ENCODE data around the gene C13orf46. TPM values are rescaled to one million over a fixed set of nuclear protein-coding genes. Genes with fewer than 3 reads are reported as not detected.

The C13orf46 gene
- total RNA-seq, 1 donor from 2014 or later: under 0.01 TPM

- no peak overlapping the region for H3K4me3 ChIP-seq (ENCODE audit: low read length in 3 of 3)
- peaks cover 4 to 12% (median 11%) of the 10 kb centered on the region in 3 donors for H3K4me1 ChIP-seq (ENCODE audit: control insufficient read depth in 3 of 3, insufficient read depth in 3 of 3, low read length in 3 of 3)
- peaks cover 12 to 26% (median 15%) of the 10 kb centered on the region in 3 donors for H3K36me3 ChIP-seq (ENCODE audit: control insufficient read depth in 3 of 3, insufficient read depth in 3 of 3, low read length in 3 of 3)
- H3K27me3 ChIP-seq (ENCODE audit: control insufficient read depth in 3 of 3, insufficient read depth in 3 of 3, low read length in 3 of 3): no peaks in the 10 kb centered on the region
- H3K9ac ChIP-seq (ENCODE audit: low read depth in 1 of 3, low read length in 3 of 3): no peak overlapping the region
- H3K27ac ChIP-seq (ENCODE audit: low read depth, low read length): no peak overlapping the region
- no peaks in the 10 kb centered on the region for H3K9me3 ChIP-seq (ENCODE audit: control insufficient read depth in 3 of 3, low read length in 3 of 3)
Measured at GRCh38 chr13:114001331-114002008, 27.6 kb upstream of the C13orf46 start.

- Histone ChIP-seq H3K27ac (ENCODE audit: low read depth, low read length) (no peak overlapping the region), H3K36me3 (ENCODE audit: control insufficient read depth in 3 of 3, insufficient read depth in 3 of 3, low read length in 3 of 3) (peaks cover 16 to 31% (median 20%) of the 10 kb centered on the region in 3 donors), H3K9me3 (ENCODE audit: control insufficient read depth in 3 of 3, low read length in 3 of 3) (no peaks in the 10 kb centered on the region), H3K9ac (ENCODE audit: low read depth in 1 of 3, low read length in 3 of 3) (no peak overlapping the region), H3K4me1 (ENCODE audit: control insufficient read depth in 3 of 3, insufficient read depth in 3 of 3, low read length in 3 of 3) (peaks cover 4 to 12% (median 11%) of the 10 kb centered on the region in 3 donors), H3K4me3 (ENCODE audit: low read length in 3 of 3) (no peak overlapping the region), H3K27me3 (ENCODE audit: control insufficient read depth in 3 of 3, insufficient read depth in 3 of 3, low read length in 3 of 3) (no peaks in the 10 kb centered on the region)
Measured at GRCh38 chr13:114000151-114001040, 26.5 kb upstream of the C13orf46 start.

GRCh38 chr13:113999618-113999910, 25.7 kb upstream of the C13orf46 start:
- no peak overlapping the region for H3K4me3 ChIP-seq (ENCODE audit: low read length in 3 of 3)
- H3K9me3 ChIP-seq (ENCODE audit: control insufficient read depth in 3 of 3, low read length in 3 of 3): no peaks in the 10 kb centered on the region
- peaks cover 7 to 12% (median 11%) of the 10 kb centered on the region in 3 donors for H3K4me1 ChIP-seq (ENCODE audit: control insufficient read depth in 3 of 3, insufficient read depth in 3 of 3, low read length in 3 of 3)
- H3K27ac ChIP-seq (ENCODE audit: low read depth, low read length): no peak overlapping the region
- H3K36me3 ChIP-seq (ENCODE audit: control insufficient read depth in 3 of 3, insufficient read depth in 3 of 3, low read length in 3 of 3): peaks cover 20 to 37% (median 21%) of the 10 kb centered on the region in 3 donors
- no peaks in the 10 kb centered on the region for H3K27me3 ChIP-seq (ENCODE audit: control insufficient read depth in 3 of 3, insufficient read depth in 3 of 3, low read length in 3 of 3)
- no peak overlapping the region for H3K9ac ChIP-seq (ENCODE audit: low read depth in 1 of 3, low read length in 3 of 3)

- Histone ChIP-seq H3K27me3 (ENCODE audit: control insufficient read depth in 3 of 3, insufficient read depth in 3 of 3, low read length in 3 of 3) (no peaks in the 10 kb centered on the region), H3K9me3 (ENCODE audit: control insufficient read depth in 3 of 3, low read length in 3 of 3) (no peaks in the 10 kb centered on the region), H3K4me3 (ENCODE audit: low read length in 3 of 3) (no peak overlapping the region), H3K27ac (ENCODE audit: low read depth, low read length) (no peak overlapping the region), H3K36me3 (ENCODE audit: control insufficient read depth in 3 of 3, insufficient read depth in 3 of 3, low read length in 3 of 3) (peaks cover 20 to 37% (median 21%) of the 10 kb centered on the region in 3 donors), H3K4me1 (ENCODE audit: control insufficient read depth in 3 of 3, insufficient read depth in 3 of 3, low read length in 3 of 3) (peaks cover 7 to 12% (median 11%) of the 10 kb centered on the region in 3 donors), H3K9ac (ENCODE audit: low read depth in 1 of 3, low read length in 3 of 3) (no peak overlapping the region)
Measured at GRCh38 chr13:113998781-113999617, 25.1 kb upstream of the C13orf46 start.

GRCh38 chr13:113997845-113998751, 24.2 kb upstream of the C13orf46 start:
- H3K9me3 ChIP-seq (ENCODE audit: control insufficient read depth in 3 of 3, low read length in 3 of 3): no peaks in the 10 kb centered on the region
- peak overlapping the region in 1 of 3 donors; percentile 8 for H3K9ac ChIP-seq (ENCODE audit: low read depth in 1 of 3, low read length in 3 of 3)
- H3K4me1 ChIP-seq (ENCODE audit: control insufficient read depth in 3 of 3, insufficient read depth in 3 of 3, low read length in 3 of 3): peaks cover 7 to 12% (median 11%) of the 10 kb centered on the region in 3 donors
- H3K36me3 ChIP-seq (ENCODE audit: control insufficient read depth in 3 of 3, insufficient read depth in 3 of 3, low read length in 3 of 3): peaks cover 18 to 37% (median 21%) of the 10 kb centered on the region in 3 donors
- H3K27ac ChIP-seq (ENCODE audit: low read depth, low read length): no peak overlapping the region
- no peaks in the 10 kb centered on the region for H3K27me3 ChIP-seq (ENCODE audit: control insufficient read depth in 3 of 3, insufficient read depth in 3 of 3, low read length in 3 of 3)
- H3K4me3 ChIP-seq (ENCODE audit: low read length in 3 of 3): no peak overlapping the region

GRCh38 chr13:113996912-113997745, 23.3 kb upstream of the C13orf46 start:
- no peak overlapping the region for H3K27ac ChIP-seq (ENCODE audit: low read depth, low read length)
- no peaks in the 10 kb centered on the region for H3K9me3 ChIP-seq (ENCODE audit: control insufficient read depth in 3 of 3, low read length in 3 of 3)

GRCh38 chr13:113996081-113996911, 22.4 kb upstream of the C13orf46 start:
- H3K36me3 ChIP-seq (ENCODE audit: control insufficient read depth in 3 of 3, insufficient read depth in 3 of 3, low read length in 3 of 3): peaks cover 19 to 49% (median 22%) of the 10 kb centered on the region in 3 donors

More at GRCh38 chr13:113996912-113997745, 23.3 kb upstream of the C13orf46 start:
- Histone ChIP-seq H3K9ac (ENCODE audit: low read depth in 1 of 3, low read length in 3 of 3) (no peak overlapping the region), H3K27me3 (ENCODE audit: control insufficient read depth in 3 of 3, insufficient read depth in 3 of 3, low read length in 3 of 3) (no peaks in the 10 kb centered on the region), H3K36me3 (ENCODE audit: control insufficient read depth in 3 of 3, insufficient read depth in 3 of 3, low read length in 3 of 3) (peaks cover 14 to 43% (median 19%) of the 10 kb centered on the region in 3 donors), H3K4me1 (ENCODE audit: control insufficient read depth in 3 of 3, insufficient read depth in 3 of 3, low read length in 3 of 3) (peaks cover 10 to 20% (median 12%) of the 10 kb centered on the region in 3 donors), H3K4me3 (ENCODE audit: low read length in 3 of 3) (no peak overlapping the region)

GRCh38 chr13:113995051-113995601, 21.2 kb upstream of the C13orf46 start:
- peaks cover 23 to 38% (median 27%) of the 10 kb centered on the region in 3 donors for H3K4me1 ChIP-seq (ENCODE audit: control insufficient read depth in 3 of 3, insufficient read depth in 3 of 3, low read length in 3 of 3)
- no peak overlapping the region for H3K27ac ChIP-seq (ENCODE audit: low read depth, low read length)
- H3K27me3 ChIP-seq (ENCODE audit: control insufficient read depth in 3 of 3, insufficient read depth in 3 of 3, low read length in 3 of 3): no peaks in the 10 kb centered on the region
- H3K9me3 ChIP-seq (ENCODE audit: control insufficient read depth in 3 of 3, low read length in 3 of 3): no peaks in the 10 kb centered on the region
- H3K4me3 ChIP-seq (ENCODE audit: low read length in 3 of 3): no peak overlapping the region
- H3K36me3 ChIP-seq (ENCODE audit: control insufficient read depth in 3 of 3, insufficient read depth in 3 of 3, low read length in 3 of 3): peaks cover 22 to 49% (median 26%) of the 10 kb centered on the region in 3 donors
- H3K9ac ChIP-seq (ENCODE audit: low read depth in 1 of 3, low read length in 3 of 3): no peak overlapping the region

More at GRCh38 chr13:113996081-113996911, 22.4 kb upstream of the C13orf46 start:
- H3K4me3 ChIP-seq (ENCODE audit: low read length in 3 of 3): no peak overlapping the region
- H3K27me3 ChIP-seq (ENCODE audit: control insufficient read depth in 3 of 3, insufficient read depth in 3 of 3, low read length in 3 of 3): no peaks in the 10 kb centered on the region
- H3K27ac ChIP-seq (ENCODE audit: low read depth, low read length): no peak overlapping the region
- H3K9ac ChIP-seq (ENCODE audit: low read depth in 1 of 3, low read length in 3 of 3): no peak overlapping the region
- H3K9me3 ChIP-seq (ENCODE audit: control insufficient read depth in 3 of 3, low read length in 3 of 3): no peaks in the 10 kb centered on the region
- peaks cover 17 to 28% (median 18%) of the 10 kb centered on the region in 3 donors for H3K4me1 ChIP-seq (ENCODE audit: control insufficient read depth in 3 of 3, insufficient read depth in 3 of 3, low read length in 3 of 3)
